Endothelial cell of umbilical vein (primary cell): ENCODE data around the gene RHOBTB1. TPM values are rescaled to one million over a fixed set of nuclear protein-coding genes. Genes with fewer than 3 reads are reported as not detected.
A peak's percentile ranks its signal among the peaks of the same experiment; 100 is the strongest.

Source experiments
- BruUV-seq: library from RNA; stranded (reverse); fragments of 400-500 nt; replicated peaks from 2 replicates; lab custom pipeline; 2021; lab: Mats Ljungman, UMichigan
- CTCF ChIA-PET: fragments of 300-600, 350-600 bp; sonication (Branson Sonifier 250); formaldehyde crosslinking; loops from one replicate; lab custom pipeline; 2021; ENCODE audit warnings: antibody characterized with exemption, inconsistent platforms; lab: Charles Lee
- POLR2A ChIA-PET: fragments of 300-600, 350-600 bp; sonication (Branson Sonifier 250); formaldehyde crosslinking; loops from one replicate; lab custom pipeline; 2021; ENCODE audit warnings: antibody characterized with exemption, inconsistent platforms; lab: Charles Lee
- DNase-seq: peaks from one replicate; pipeline ENCODE4 v3.0.0-alpha.2; 2011; ENCODE audit warnings: low read depth, low spot score
- FAIRE-seq: peaks from 2 replicates; lab custom pipeline; 2011; peaks lifted over from hg19 to GRCh38; lab: Jason Lieb, UNC
- H2AFZ ChIP-seq: 2 replicates; pipeline ENCODE4 v1.6.0; 2012; ENCODE audit warnings: low read depth, low read length, control low read depth, inconsistent platforms
- H3K27ac ChIP-seq: 2 replicates; pipeline ENCODE4 v1.5.1; 2011; ENCODE audit warnings: low read depth, mild to moderate bottlenecking, control low read depth, low read length, moderate library complexity; ENCODE audit not compliant: insufficient read depth
- H3K27me3 ChIP-seq, 2 experiments: 2 replicates each; pipeline versions ENCODE4 v1.6.0 to v1.6.1; 2011; ENCODE audit warnings: low read length in 2 of 2, mixed read lengths in 1 of 2; ENCODE audit not compliant: control insufficient read depth in 2 of 2, insufficient read depth in 2 of 2
- H3K36me3 ChIP-seq, 2 experiments: 2 replicates in 1 of 2; 3 replicates in 1 of 2; pipeline ENCODE4 v1.5.1; 2011; ENCODE audit warnings: low read length in 2 of 2, mild to moderate bottlenecking in 1 of 2, moderate library complexity in 1 of 2; ENCODE audit not compliant: control insufficient read depth in 2 of 2, insufficient read depth in 2 of 2; ENCODE audit errors: extremely low read depth in 1 of 2
- H3K4me1 ChIP-seq: 3 replicates; pipeline ENCODE4 v1.5.1; 2011; ENCODE audit warnings: mild to moderate bottlenecking, low read length; ENCODE audit not compliant: control insufficient read depth, insufficient read depth; ENCODE audit errors: extremely low read depth
- H3K4me2 ChIP-seq: 2 replicates; pipeline ENCODE4 v1.6.1; 2011; ENCODE audit warnings: low read length, control low read depth, mixed read lengths; ENCODE audit not compliant: insufficient read depth
- H3K4me3 ChIP-seq, 3 experiments: fragments of 200-600 bp in 1 of 3; sonication (generic), shearing (Covaris generic) in 1 of 3; replicated peaks in 1 of 3; 2 replicates each; pipeline ENCODE4 v1.5.1; 2011 to 2016; ENCODE audit warnings: control low read depth in 3 of 3, low read length in 3 of 3, mild to moderate bottlenecking in 2 of 3, inconsistent platforms in 1 of 3, low read depth in 1 of 3, moderate library complexity in 1 of 3; ENCODE audit not compliant: insufficient read depth in 1 of 3
- H3K79me2 ChIP-seq: 2 replicates; pipeline ENCODE4 v1.6.0; 2012; ENCODE audit warnings: low read length, inconsistent platforms; ENCODE audit not compliant: control insufficient read depth, insufficient read depth
- H3K9ac ChIP-seq: replicated peaks from 2 replicates; pipeline ENCODE3; 2011; ENCODE audit warnings: low read length, control low read depth; ENCODE audit not compliant: insufficient read depth; ENCODE audit errors: extremely low read depth
- H3K9me1 ChIP-seq: replicated peaks from 3 replicates; pipeline ENCODE4 v1.6.0; 2011; ENCODE audit warnings: mild to moderate bottlenecking, low read length; ENCODE audit not compliant: control insufficient read depth, insufficient read depth; ENCODE audit errors: extremely low read depth
- H3K9me3 ChIP-seq: replicated peaks from 2 replicates; pipeline ENCODE4 v1.5.1; 2012; ENCODE audit warnings: low read length, inconsistent platforms; ENCODE audit not compliant: control insufficient read depth, insufficient read depth
- H4K20me1 ChIP-seq: replicated peaks from 2 replicates; pipeline ENCODE3; 2011; ENCODE audit warnings: mild to moderate bottlenecking, low read length; ENCODE audit not compliant: control insufficient read depth, insufficient read depth; ENCODE audit errors: extremely low read depth
- CTCF ChIP-seq, 2 donors: IDR thresholded peaks; 1 replicate in 1 of 2; 2 replicates in 1 of 2; pipeline ENCODE4 v1.5.1; 2011; ENCODE audit warnings: low read length in 2 of 2, mild to moderate bottlenecking in 2 of 2, moderate library complexity in 2 of 2, control low read depth in 1 of 2, inconsistent platforms in 1 of 2, low read depth in 1 of 2; ENCODE audit not compliant: insufficient read depth in 1 of 2; ENCODE audit errors: extremely low read depth in 1 of 2
- FOS ChIP-seq: IDR thresholded peaks from 2 replicates; pipeline ENCODE4 v1.6.1; 2011; ENCODE audit warnings: mild to moderate bottlenecking, low read length, moderate library complexity, borderline replicate concordance; ENCODE audit not compliant: insufficient read depth
- JUN ChIP-seq: IDR thresholded peaks from 2 replicates; pipeline ENCODE4 v1.6.1; 2011; ENCODE audit warnings: borderline replicate concordance, low read depth; ENCODE audit not compliant: insufficient read length, insufficient read depth
- MAX ChIP-seq: IDR thresholded peaks from 2 replicates; pipeline ENCODE4 v1.6.1; 2011; ENCODE audit not compliant: insufficient read depth, insufficient read length
- MYC ChIP-seq: IDR thresholded peaks from one replicate; pipeline ENCODE4 v1.6.1; 2011; ENCODE audit warnings: mild to moderate bottlenecking, low read depth, low read length
- POLR2A ChIP-seq: IDR thresholded peaks from 2 replicates; pipeline ENCODE4 v1.6.1; 2012; ENCODE audit warnings: low read depth, mild to moderate bottlenecking, control low read depth, low read length
- POLR2AphosphoS5 ChIP-seq: IDR thresholded peaks from 2 replicates; pipeline ENCODE4 v1.6.1; 2012; ENCODE audit warnings: low read depth, mild to moderate bottlenecking, control low read depth, low read length, moderate library complexity; ENCODE audit not compliant: insufficient read depth
- dilution Hi-C: fragments of 300-500 bp; cut with MboI; formaldehyde crosslinking; loops from one replicate; pipeline ENCODE4 v1.15.0; 2019; ENCODE audit warnings: low sequenced_read_pairs; ENCODE audit not compliant: extremely low pct_ligation_motif_present
- intact Hi-C: fragments of 100-400 bp; cut with micrococcal nuclease; formaldehyde crosslinking; loops from one replicate; pipeline ENCODE4 v1.10.0; 2022
- polyA plus RNA-seq, 4 experiments: library from polyadenylated mRNA; depleted of rRNA in 3 of 4; stranded (reverse) in 3 of 4; unstranded in 1 of 4; fragments of >200 nt; gene quantifications; 2 replicates each; pipeline versions ENCODE4 v1.2.1 to v1.2.3, GENCODE V29; 2011 to 2012; ENCODE audit warnings: missing spikeins in 1 of 4
- total RNA-seq: library from RNA; stranded (reverse); gene quantifications from 2 replicates; pipeline ENCODE4 v1.2.3, GENCODE V29; 2021

Gene RHOBTB1
- total and polyA plus RNA-seq, 2 donors (not counting 3 experiments of a cell fraction or from before 2014, with no cell fraction given), result 21.2 to 31.0 TPM

- Histone ChIP-seq H2AFZ (no peak overlapping the region), H3K79me2 (no peaks in the 10 kb centered on the region), H3K9me1 (no peaks in the 10 kb centered on the region), H3K4me1 (peaks cover 17% of the 10 kb centered on the region), H3K9me3 (no peaks in the 10 kb centered on the region), H3K9ac (no peak overlapping the region), H4K20me1 (no peaks in the 10 kb centered on the region), H3K27ac (peak overlapping the region; percentile 21), H3K4me3 (no peak overlapping the region), H3K36me3 (no peaks in the 10 kb centered on the region), H3K4me2 (peak overlapping the region; percentile 33), H3K27me3 (no peaks in the 10 kb centered on the region)
- intact Hi-C loops (no loop called here), dilution Hi-C loops (no loop called here)
- BruUV-seq, result no TSS peak
- FAIRE-seq, result peak; percentile 47
- TF ChIP-seq POLR2A, result no peak
- no peak for TF ChIP-seq MAX
- peak; percentile 59 for TF ChIP-seq FOS
- no peak for TF ChIP-seq POLR2AphosphoS5
- TF ChIP-seq CTCF (IDR thresholded peaks at IDR 0.05; ENCODE audit: extremely low read depth in 1 of 2, insufficient read depth in 1 of 2, low read depth in 1 of 2, low read length in 2 of 2), result no peak
- peak; percentile 25 for TF ChIP-seq JUN
- TF ChIP-seq MYC, result no peak
- POLR2A ChIA-PET, result no interaction called here
- CTCF ChIA-PET, result interaction anchor here (0.9 to 2.0 kb wide), 3 partner anchors 9 to 13 kb away, joined by 3 to 5 read pairs (median 3); no protein-coding TSS in a partner anchor
- peak; percentile 61 for DNase-seq
Measured at GRCh38 chr10:60955957-60956425, 12.0 kb upstream of the RHOBTB1 start.
